GM12878 (cell line): ENCODE data around the gene DLK1.

Experiments used
- GABPA ChIP-seq: IDR thresholded peaks from 2 replicates; pipeline ENCODE4 v1.6.1; 2014; ENCODE audit warnings: antibody characterized with exemption, low read depth, mild to moderate bottlenecking, inconsistent platforms
- MEF2A ChIP-seq: IDR thresholded peaks from 2 replicates; pipeline ENCODE4 v1.6.1; 2011; ENCODE audit warnings: low read depth, mild to moderate bottlenecking, low read length, moderate library complexity; ENCODE audit not compliant: insufficient read depth
- ZNF274 ChIP-seq: IDR thresholded peaks from one replicate; pipeline ENCODE4 v1.8.0; 2011; ENCODE audit not compliant: insufficient read length, insufficient read depth
- TF ChIP-seq, protein P1 (sequence below), 3 experiments: IDR thresholded peaks in 2 of 3; conservative IDR thresholded peaks in 1 of 3; 2 replicates each; pipeline ENCODE4 v1.5.1; 2011; ENCODE audit warnings: low read depth in 3 of 3, low read length in 3 of 3, mild to moderate bottlenecking in 3 of 3, control low read depth in 2 of 3, moderate library complexity in 2 of 3, inconsistent platforms in 1 of 3, mixed read lengths in 1 of 3; ENCODE audit not compliant: control insufficient read depth in 2 of 3, insufficient read depth in 1 of 3; ENCODE audit errors: extremely low read depth in 1 of 3

GRCh38 chr14:100719976-100720520 is 6.6 kb upstream of the DLK1 start:
- TF ChIP-seq, protein P1, sequence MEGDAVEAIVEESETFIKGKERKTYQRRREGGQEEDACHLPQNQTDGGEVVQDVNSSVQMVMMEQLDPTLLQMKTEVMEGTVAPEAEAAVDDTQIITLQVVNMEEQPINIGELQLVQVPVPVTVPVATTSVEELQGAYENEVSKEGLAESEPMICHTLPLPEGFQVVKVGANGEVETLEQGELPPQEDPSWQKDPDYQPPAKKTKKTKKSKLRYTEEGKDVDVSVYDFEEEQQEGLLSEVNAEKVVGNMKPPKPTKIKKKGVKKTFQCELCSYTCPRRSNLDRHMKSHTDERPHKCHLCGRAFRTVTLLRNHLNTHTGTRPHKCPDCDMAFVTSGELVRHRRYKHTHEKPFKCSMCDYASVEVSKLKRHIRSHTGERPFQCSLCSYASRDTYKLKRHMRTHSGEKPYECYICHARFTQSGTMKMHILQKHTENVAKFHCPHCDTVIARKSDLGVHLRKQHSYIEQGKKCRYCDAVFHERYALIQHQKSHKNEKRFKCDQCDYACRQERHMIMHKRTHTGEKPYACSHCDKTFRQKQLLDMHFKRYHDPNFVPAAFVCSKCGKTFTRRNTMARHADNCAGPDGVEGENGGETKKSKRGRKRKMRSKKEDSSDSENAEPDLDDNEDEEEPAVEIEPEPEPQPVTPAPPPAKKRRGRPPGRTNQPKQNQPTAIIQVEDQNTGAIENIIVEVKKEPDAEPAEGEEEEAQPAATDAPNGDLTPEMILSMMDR (IDR thresholded peaks at IDR 0.05 in 2 of 3, conservative IDR thresholded peaks at IDR 0.05 in 1 of 3; ENCODE audit: control insufficient read depth in 2 of 3, extremely low read depth in 1 of 3, insufficient read depth in 1 of 3, low read depth in 3 of 3, low read length in 3 of 3): no peak
- no peak for TF ChIP-seq GABPA
- no peak for TF ChIP-seq MEF2A
- TF ChIP-seq ZNF274: no peak
